ENCODE data around the gene P3R3URF.

Gene P3R3URF

GRCh38 chr1:46158312-46159281, 17.7 kb downstream of the P3R3URF start:
- no peaks in the 10 kb centered on the region for H3K9me3 ChIP-seq (ENCODE audit: control insufficient read depth, low read length)
- DNase-seq: no peak
- H3K27ac ChIP-seq (ENCODE audit: insufficient read depth, low read length, poor library complexity, severe bottlenecking): no peak overlapping the region
- no peaks in the 10 kb centered on the region for H3K36me3 ChIP-seq (ENCODE audit: control insufficient read depth, insufficient read depth, low read length)
- no peaks in the 10 kb centered on the region for H3K27me3 ChIP-seq (replicated peaks; ENCODE audit: control insufficient read depth, insufficient read depth, low read length, poor library complexity, severe bottlenecking)
- H3K4me1 ChIP-seq (ENCODE audit: control insufficient read depth, insufficient read depth, low read length, poor library complexity, severe bottlenecking): no peaks in the 10 kb centered on the region
- no peak overlapping the region for H3K4me3 ChIP-seq (ENCODE audit: insufficient read depth, low read depth, low read length, poor library complexity, severe bottlenecking)

GRCh38 chr1:46157916-46158311, 18.4 kb downstream of the P3R3URF start:
- H3K27me3 ChIP-seq (replicated peaks; ENCODE audit: control insufficient read depth, insufficient read depth, low read length, poor library complexity, severe bottlenecking): no peaks in the 10 kb centered on the region
- H3K9me3 ChIP-seq (ENCODE audit: control insufficient read depth, low read length): no peaks in the 10 kb centered on the region
- H3K4me3 ChIP-seq (ENCODE audit: insufficient read depth, low read depth, low read length, poor library complexity, severe bottlenecking): no peak overlapping the region
- no peaks in the 10 kb centered on the region for H3K4me1 ChIP-seq (ENCODE audit: control insufficient read depth, insufficient read depth, low read length, poor library complexity, severe bottlenecking)
- no peak overlapping the region for H3K27ac ChIP-seq (ENCODE audit: insufficient read depth, low read length, poor library complexity, severe bottlenecking)
- DNase-seq: no peak
- no peaks in the 10 kb centered on the region for H3K36me3 ChIP-seq (ENCODE audit: control insufficient read depth, insufficient read depth, low read length)

GRCh38 chr1:46153732-46154131, 22.6 kb downstream of the P3R3URF start:
- H3K4me1 ChIP-seq (ENCODE audit: control insufficient read depth, insufficient read depth, low read length, poor library complexity, severe bottlenecking): no peaks in the 10 kb centered on the region
- no peak overlapping the region for H3K27ac ChIP-seq (ENCODE audit: insufficient read depth, low read length, poor library complexity, severe bottlenecking)
- H3K4me3 ChIP-seq (ENCODE audit: insufficient read depth, low read depth, low read length, poor library complexity, severe bottlenecking): no peak overlapping the region
- H3K27me3 ChIP-seq (replicated peaks; ENCODE audit: control insufficient read depth, insufficient read depth, low read length, poor library complexity, severe bottlenecking): no peaks in the 10 kb centered on the region
- H3K9me3 ChIP-seq (ENCODE audit: control insufficient read depth, low read length): no peaks in the 10 kb centered on the region
- H3K36me3 ChIP-seq (ENCODE audit: control insufficient read depth, insufficient read depth, low read length): no peaks in the 10 kb centered on the region
- DNase-seq: no peak

- DNase-seq: no peak
- no peaks in the 10 kb centered on the region for H3K9me3 ChIP-seq (ENCODE audit: control insufficient read depth, low read length)
- H3K27me3 ChIP-seq (replicated peaks; ENCODE audit: control insufficient read depth, insufficient read depth, low read length, poor library complexity, severe bottlenecking): no peaks in the 10 kb centered on the region
- no peaks in the 10 kb centered on the region for H3K4me1 ChIP-seq (ENCODE audit: control insufficient read depth, insufficient read depth, low read length, poor library complexity, severe bottlenecking)
- no peaks in the 10 kb centered on the region for H3K36me3 ChIP-seq (ENCODE audit: control insufficient read depth, insufficient read depth, low read length)
- no peak overlapping the region for H3K4me3 ChIP-seq (ENCODE audit: insufficient read depth, low read depth, low read length, poor library complexity, severe bottlenecking)
- H3K27ac ChIP-seq (ENCODE audit: insufficient read depth, low read length, poor library complexity, severe bottlenecking): no peak overlapping the region
Observed at GRCh38 chr1:46153228-46153627, 23.1 kb downstream of the P3R3URF start.

- Histone ChIP-seq H3K4me3 (ENCODE audit: insufficient read depth, low read depth, low read length, poor library complexity, severe bottlenecking) (no peak overlapping the region), H3K27ac (ENCODE audit: insufficient read depth, low read length, poor library complexity, severe bottlenecking) (no peak overlapping the region), H3K4me1 (ENCODE audit: control insufficient read depth, insufficient read depth, low read length, poor library complexity, severe bottlenecking) (no peaks in the 10 kb centered on the region), H3K36me3 (ENCODE audit: control insufficient read depth, insufficient read depth, low read length) (no peaks in the 10 kb centered on the region), H3K27me3 (replicated peaks; ENCODE audit: control insufficient read depth, insufficient read depth, low read length, poor library complexity, severe bottlenecking) (no peaks in the 10 kb centered on the region), H3K9me3 (ENCODE audit: control insufficient read depth, low read length) (no peaks in the 10 kb centered on the region)
- DNase-seq: no peak
Observed at GRCh38 chr1:46152016-46152415, 24.3 kb downstream of the P3R3URF start.

GRCh38 chr1:46150085-46150484, 26.2 kb downstream of the P3R3URF start:
- no peak overlapping the region for H3K4me3 ChIP-seq (ENCODE audit: insufficient read depth, low read depth, low read length, poor library complexity, severe bottlenecking)
- H3K27ac ChIP-seq (ENCODE audit: insufficient read depth, low read length, poor library complexity, severe bottlenecking): no peak overlapping the region
- no peak for DNase-seq
- no peaks in the 10 kb centered on the region for H3K36me3 ChIP-seq (ENCODE audit: control insufficient read depth, insufficient read depth, low read length)
- no peaks in the 10 kb centered on the region for H3K9me3 ChIP-seq (ENCODE audit: control insufficient read depth, low read length)
- H3K27me3 ChIP-seq (replicated peaks; ENCODE audit: control insufficient read depth, insufficient read depth, low read length, poor library complexity, severe bottlenecking): no peaks in the 10 kb centered on the region
- no peaks in the 10 kb centered on the region for H3K4me1 ChIP-seq (ENCODE audit: control insufficient read depth, insufficient read depth, low read length, poor library complexity, severe bottlenecking)

- Histone ChIP-seq H3K27ac (ENCODE audit: insufficient read depth, low read length, poor library complexity, severe bottlenecking) (no peak overlapping the region), H3K9me3 (ENCODE audit: control insufficient read depth, low read length) (no peaks in the 10 kb centered on the region), H3K27me3 (replicated peaks; ENCODE audit: control insufficient read depth, insufficient read depth, low read length, poor library complexity, severe bottlenecking) (no peaks in the 10 kb centered on the region), H3K4me3 (ENCODE audit: insufficient read depth, low read depth, low read length, poor library complexity, severe bottlenecking) (no peak overlapping the region), H3K4me1 (ENCODE audit: control insufficient read depth, insufficient read depth, low read length, poor library complexity, severe bottlenecking) (no peaks in the 10 kb centered on the region), H3K36me3 (ENCODE audit: control insufficient read depth, insufficient read depth, low read length) (no peaks in the 10 kb centered on the region)
- no peak for DNase-seq
Observed at GRCh38 chr1:46148318-46148717, 28.0 kb downstream of the P3R3URF start.

- peaks cover 8% of the 10 kb centered on the region for H3K4me1 ChIP-seq (ENCODE audit: control insufficient read depth, insufficient read depth, low read length, poor library complexity, severe bottlenecking)
- DNase-seq: no peak
- no peak overlapping the region for H3K4me3 ChIP-seq (ENCODE audit: insufficient read depth, low read depth, low read length, poor library complexity, severe bottlenecking)
Observed at GRCh38 chr1:46137916-46138315, 38.4 kb downstream of the P3R3URF start.

GRCh38 chr1:46136711-46137110, 39.6 kb downstream of the P3R3URF start:
- DNase-seq: no peak
- no peak overlapping the region for H3K4me3 ChIP-seq (ENCODE audit: insufficient read depth, low read depth, low read length, poor library complexity, severe bottlenecking)
- H3K36me3 ChIP-seq (ENCODE audit: control insufficient read depth, insufficient read depth, low read length): no peaks in the 10 kb centered on the region
- H3K27me3 ChIP-seq (replicated peaks; ENCODE audit: control insufficient read depth, insufficient read depth, low read length, poor library complexity, severe bottlenecking): peaks cover 6% of the 10 kb centered on the region
- H3K27ac ChIP-seq (ENCODE audit: insufficient read depth, low read length, poor library complexity, severe bottlenecking): no peak overlapping the region
- H3K9me3 ChIP-seq (ENCODE audit: control insufficient read depth, low read length): no peaks in the 10 kb centered on the region
- peaks cover 15% of the 10 kb centered on the region for H3K4me1 ChIP-seq (ENCODE audit: control insufficient read depth, insufficient read depth, low read length, poor library complexity, severe bottlenecking)

More at GRCh38 chr1:46137916-46138315, 38.4 kb downstream of the P3R3URF start:
- no peaks in the 10 kb centered on the region for H3K9me3 ChIP-seq (ENCODE audit: control insufficient read depth, low read length)
- no peaks in the 10 kb centered on the region for H3K27me3 ChIP-seq (replicated peaks; ENCODE audit: control insufficient read depth, insufficient read depth, low read length, poor library complexity, severe bottlenecking)
- no peak overlapping the region for H3K27ac ChIP-seq (ENCODE audit: insufficient read depth, low read length, poor library complexity, severe bottlenecking)
- H3K36me3 ChIP-seq (ENCODE audit: control insufficient read depth, insufficient read depth, low read length): no peaks in the 10 kb centered on the region

GRCh38 chr1:46134660-46135331, 41.5 kb downstream of the P3R3URF start:
- H3K9me3 ChIP-seq (ENCODE audit: control insufficient read depth, low read length): no peaks in the 10 kb centered on the region
- H3K27ac ChIP-seq (ENCODE audit: insufficient read depth, low read length, poor library complexity, severe bottlenecking): no peak overlapping the region
- H3K4me3 ChIP-seq (ENCODE audit: insufficient read depth, low read depth, low read length, poor library complexity, severe bottlenecking): no peak overlapping the region
- H3K27me3 ChIP-seq (replicated peaks; ENCODE audit: control insufficient read depth, insufficient read depth, low read length, poor library complexity, severe bottlenecking): peaks cover 24% of the 10 kb centered on the region
- no peak for DNase-seq
- no peaks in the 10 kb centered on the region for H3K36me3 ChIP-seq (ENCODE audit: control insufficient read depth, insufficient read depth, low read length)
- H3K4me1 ChIP-seq (ENCODE audit: control insufficient read depth, insufficient read depth, low read length, poor library complexity, severe bottlenecking): peaks cover 16% of the 10 kb centered on the region

Data from effector memory CD4-positive, alpha-beta T cell (primary cell).